GM13977 (cell line): ENCODE results near the gene CDK10.
"Not testable (repeated sequence)": the region's sequence is repeated elsewhere in the genome, so short reads cannot be mapped to it uniquely, and the experiment has no call there.

Source experiments
- DNase-seq: peaks from one replicate; pipeline ENCODE4 v3.0.0; 2012; ENCODE audit warnings: low spot score
- CTCF ChIP-seq: IDR thresholded peaks from 2 replicates; pipeline ENCODE4 v1.5.1; 2012; ENCODE audit warnings: mild to moderate bottlenecking, control low read depth; ENCODE audit not compliant: insufficient read depth; ENCODE audit errors: extremely low read depth, missing control alignments
- in situ Hi-C: fragments of 300-500 bp; cut with MboI; formaldehyde crosslinking; loops from one replicate; pipeline ENCODE4 v1.12.0; 2022; ENCODE audit warnings: low sequenced_read_pairs, low pct_unique_long_range_greater_than_20kb, mixed read lengths, inconsistent platforms; ENCODE audit not compliant: unreplicated experiment

Gene CDK10

GRCh38 chr16:89691231-89691985, 4.9 kb downstream of the CDK10 start:
- no peak for DNase-seq
- TF ChIP-seq CTCF, result no peak
- in situ Hi-C loops, result no loop called here

GRCh38 chr16:89691986-89692569, 5.6 kb downstream of the CDK10 start:
- no peak for TF ChIP-seq CTCF
- in situ Hi-C loops, result no loop called here

GRCh38 chr16:89693289-89693731, 6.8 kb downstream of the CDK10 start:
- no peak for DNase-seq
- no peak for TF ChIP-seq CTCF
- in situ Hi-C loops, result no loop called here

More at GRCh38 chr16:89691986-89692569, 5.6 kb downstream of the CDK10 start:
- DNase-seq, result no peak

- TF ChIP-seq CTCF, result no peak
- in situ Hi-C loops, result no loop called here
- DNase-seq, result no peak
Measured at GRCh38 chr16:89693931-89694783, 7.7 kb downstream of the CDK10 start.

GRCh38 chr16:89694784-89695085, 8.2 kb downstream of the CDK10 start:
- DNase-seq, in situ Hi-C loops: not testable (repeated sequence)

GRCh38 chr16:89695086-89695874, 8.8 kb downstream of the CDK10 start:
- DNase-seq, result no peak
- TF ChIP-seq CTCF, result no peak
- in situ Hi-C loops, result no loop called here
